Breast epithelium (tissue), 4 donors: ENCODE data around the gene ARL6IP5. TPM values are rescaled to one million over a fixed set of nuclear protein-coding genes. Genes with fewer than 3 reads are reported as not detected.

Experiments used
- DNase-seq, 2 donors: peaks; one replicate each; pipeline ENCODE4 v3.0.0-alpha.2; 2019; ENCODE audit warnings: low spot score in 2 of 2
- H3K27ac ChIP-seq, 2 donors: fragments of 200-600 bp; sonication (generic) in 1 of 2; one replicate each; pipeline ENCODE4 v1.5.1; 2016 to 2019; ENCODE audit warnings: mild to moderate bottlenecking in 1 of 2
- H3K27me3 ChIP-seq, 2 donors: fragments of 200-600 bp; sonication (generic) in 1 of 2; one replicate each; pipeline versions ENCODE4 v1.5.1 to v1.6.0; 2017 to 2019; ENCODE audit warnings: control low read depth in 1 of 2, mild to moderate bottlenecking in 1 of 2
- H3K36me3 ChIP-seq: fragments of 200-600 bp; one replicate; pipeline ENCODE4 v1.5.1; 2019
- H3K4me1 ChIP-seq, 2 donors: fragments of 200-600 bp; sonication (generic); one replicate each; pipeline ENCODE4 v1.5.1; 2016 to 2019; ENCODE audit warnings: control low read depth in 1 of 2
- H3K4me3 ChIP-seq, 3 donors: fragments of 200-600 bp; sonication (generic); 1 replicate in 2 of 3; 2 replicates in 1 of 3; pipeline ENCODE4 v1.5.1; 2016 to 2019; ENCODE audit warnings: mild to moderate bottlenecking in 3 of 3, moderate library complexity in 2 of 3
- H3K9me3 ChIP-seq, 2 donors: fragments of 200-600 bp; sonication (generic) in 1 of 2; one replicate each; pipeline ENCODE4 v1.5.1; 2016 to 2019; ENCODE audit warnings: control low read depth in 1 of 2
- CTCF ChIP-seq, 3 donors: fragments of 450-650 bp; IDR thresholded peaks; one replicate each; pipeline ENCODE4 v1.5.1; 2016 to 2017; ENCODE audit warnings: antibody characterized with exemption in 3 of 3, mild to moderate bottlenecking in 3 of 3, moderate library complexity in 3 of 3
- POLR2A ChIP-seq: fragments of 450-650 bp; IDR thresholded peaks from one replicate; pipeline ENCODE4 v1.6.1; 2016; ENCODE audit warnings: antibody characterized with exemption, mild to moderate bottlenecking, moderate library complexity
- POLR2AphosphoS5 ChIP-seq, 3 donors: sonication (generic); formaldehyde crosslinking; IDR thresholded peaks; one replicate each; pipeline ENCODE4 v1.6.1; 2017; ENCODE audit warnings: antibody characterized with exemption in 3 of 3
- intact Hi-C: fragments of 100-400 bp; cut with DNase I; formaldehyde crosslinking; loops from one replicate; pipeline ENCODE4 v1.15.1; 2023; ENCODE audit warnings: low total_unique reads
- total RNA-seq, 3 donors: library from RNA; depleted of rRNA; stranded (reverse); fragments of >200 nt; gene quantifications; one replicate each; pipeline ENCODE4 v1.1.0, GENCODE V29; 2016

ARL6IP5 gene
- total RNA-seq, 3 donors from 2014 or later: 123 to 210 (median 174) TPM

- Histone ChIP-seq H3K4me3 (no peak overlapping the region), H3K4me1 (no peaks in the 10 kb centered on the region), H3K27ac (no peak overlapping the region), H3K9me3 (no peaks in the 10 kb centered on the region), H3K27me3 (no peaks in the 10 kb centered on the region), H3K36me3 (no peaks in the 10 kb centered on the region)
- intact Hi-C loops: no loop called here
- DNase-seq: no peak
- TF ChIP-seq CTCF (IDR thresholded peaks at IDR 0.05) (no peak), POLR2A (no peak), POLR2AphosphoS5 (IDR thresholded peaks at IDR 0.05) (no peak)
Observed at GRCh38 chr3:69149586-69149985, 64.8 kb downstream of the ARL6IP5 start.

Other genes starting within 250 kb of the ARL6IP5 start
- gene TAFA4, start 152.4 kb upstream of the ARL6IP5 start, total RNA-seq: not detected
- gene EOGT, start 71.3 kb upstream of the ARL6IP5 start, total RNA-seq: 10 to 100 TPM; 34.2 to 71.7 (median 58.0) TPM
- 10 to 100 TPM; 33.4 to 61.5 (median 50.1) TPM for gene TMF1, start 32.6 kb upstream of the ARL6IP5 start, total RNA-seq
- gene UBA3, start 4.6 kb upstream of the ARL6IP5 start, total RNA-seq: 10 to 100 TPM; 49.4 to 88.4 (median 69.2) TPM
- gene LMOD3, start 37.7 kb downstream of the ARL6IP5 start, total RNA-seq: not detected